ENCODE data around the gene GPD2.

Gene GPD2

GRCh38 chr2:156436497-156437085, 412 bp downstream of the GPD2 start:
- no peak for FAIRE-seq

DNA sequence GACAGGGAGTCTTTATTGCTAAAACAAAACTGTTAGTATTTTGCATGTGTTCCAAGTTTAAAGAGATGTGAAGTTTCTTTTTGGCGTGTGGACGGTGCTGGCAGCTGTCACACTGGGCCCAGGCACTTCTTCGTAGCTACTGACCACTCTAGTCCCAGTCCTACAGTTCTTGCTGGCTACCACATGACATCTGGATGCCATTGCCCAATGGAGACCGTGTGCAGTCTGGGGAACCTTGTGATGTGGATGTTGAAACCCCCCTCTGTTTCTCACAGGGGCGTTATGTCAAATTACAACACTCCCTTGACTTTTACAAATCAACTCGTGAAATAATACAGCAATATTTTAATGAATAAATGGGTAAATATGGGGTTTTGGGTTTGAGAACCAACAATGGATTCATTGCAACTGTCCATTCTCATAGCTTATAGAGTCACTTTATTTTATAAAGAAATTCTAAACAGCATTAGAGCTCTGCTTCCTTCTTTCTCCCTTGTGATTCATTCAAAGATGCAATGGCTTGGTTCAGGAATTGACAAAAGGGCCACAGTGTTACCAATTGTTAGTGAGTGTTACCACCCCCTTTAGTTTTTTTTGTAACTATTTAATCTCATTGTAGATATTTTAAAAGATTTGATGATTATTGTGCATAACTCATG, 1.2 kb downstream of the GPD2 start:
- no peak for FAIRE-seq

DNA sequence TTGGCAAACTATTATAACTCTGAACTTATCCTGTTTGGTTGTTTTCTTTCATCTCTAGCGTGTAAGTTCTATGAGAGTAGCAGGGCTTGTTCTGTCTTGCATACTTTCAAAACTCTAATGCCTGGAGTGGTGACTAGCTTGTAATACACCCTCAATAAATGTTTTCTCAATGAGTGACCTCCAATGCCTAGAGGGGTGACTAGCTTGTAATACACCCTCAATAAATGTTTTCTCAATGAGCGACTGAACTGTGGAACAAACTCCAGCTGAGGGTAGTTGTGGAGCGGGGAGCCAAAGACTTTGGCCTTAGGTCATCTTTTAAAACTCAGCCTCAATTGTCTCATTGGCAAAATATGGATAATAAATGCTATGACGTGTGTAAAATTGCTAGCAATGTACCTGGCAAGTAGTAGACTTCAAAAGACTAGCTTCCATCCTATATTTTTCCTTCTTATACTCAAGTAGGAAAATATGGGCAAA, 1.8 kb downstream of the GPD2 start:
- FAIRE-seq: no peak

DNA sequence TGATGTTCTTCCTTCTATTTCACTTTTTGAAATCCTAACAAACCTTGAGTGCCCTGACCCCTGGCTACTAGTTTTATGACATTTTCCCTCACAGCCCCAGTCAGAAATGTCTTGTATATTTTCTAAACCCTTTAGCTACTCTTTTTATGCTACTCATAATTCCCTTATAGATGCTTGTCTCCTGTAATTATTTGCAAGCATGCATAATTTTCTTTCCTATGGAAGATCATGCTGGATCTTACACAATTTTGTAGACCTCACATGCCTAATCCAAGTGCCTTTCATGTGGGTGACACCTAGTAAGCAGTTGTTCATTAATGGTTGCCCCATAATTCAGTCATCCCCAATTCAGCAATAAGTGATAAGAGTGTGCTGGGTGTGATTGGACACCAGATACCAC, 6.9 kb downstream of the GPD2 start:
- no peak for FAIRE-seq

GRCh38 chr2:156445296-156446220, 9.4 kb downstream of the GPD2 start:
- no peak for FAIRE-seq

DNA sequence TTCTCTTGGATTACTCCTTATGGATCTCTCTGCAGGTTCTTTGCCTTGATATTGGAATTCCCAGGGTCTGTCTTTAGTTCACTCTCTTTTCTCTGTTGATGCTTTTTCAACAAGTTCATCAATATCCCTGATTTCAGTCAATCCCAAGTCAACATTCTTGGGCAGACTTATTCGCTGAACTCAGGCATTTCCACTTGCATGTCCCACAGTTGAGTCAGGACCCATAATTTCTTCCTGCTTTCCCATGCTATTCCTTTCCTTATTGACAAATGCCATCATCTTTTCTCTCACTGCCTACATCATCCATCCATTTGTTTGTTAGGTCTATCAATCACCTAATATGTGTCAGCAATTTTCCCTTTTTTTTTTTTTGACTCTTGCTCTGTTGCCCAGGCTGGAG, 11.6 kb downstream of the GPD2 start:
- FAIRE-seq: no peak

- FAIRE-seq: no peak
These were observed 12.6 kb downstream of the GPD2 start for GRCh38 chr2:156448766-156449165.

DNA sequence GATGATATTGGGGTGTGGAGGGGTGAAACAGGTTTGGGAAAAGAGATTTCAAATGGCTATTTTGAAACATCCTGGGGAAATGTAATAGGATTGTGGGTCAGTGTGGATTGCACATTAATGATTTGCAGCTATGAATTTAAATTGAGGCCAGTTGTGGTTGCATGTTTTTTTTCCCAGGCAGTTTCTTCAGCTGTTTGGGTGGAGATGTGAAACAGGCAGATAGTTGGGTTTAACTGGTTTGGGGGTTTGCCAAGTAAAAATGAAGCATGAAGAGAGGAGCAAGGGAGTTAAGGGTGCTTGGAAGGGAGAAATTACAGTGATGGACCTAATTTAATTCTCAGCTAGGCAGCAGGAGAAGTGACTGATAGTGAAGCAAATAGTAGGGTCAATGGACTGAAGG, 16.8 kb downstream of the GPD2 start:
- FAIRE-seq: no peak

DNA sequence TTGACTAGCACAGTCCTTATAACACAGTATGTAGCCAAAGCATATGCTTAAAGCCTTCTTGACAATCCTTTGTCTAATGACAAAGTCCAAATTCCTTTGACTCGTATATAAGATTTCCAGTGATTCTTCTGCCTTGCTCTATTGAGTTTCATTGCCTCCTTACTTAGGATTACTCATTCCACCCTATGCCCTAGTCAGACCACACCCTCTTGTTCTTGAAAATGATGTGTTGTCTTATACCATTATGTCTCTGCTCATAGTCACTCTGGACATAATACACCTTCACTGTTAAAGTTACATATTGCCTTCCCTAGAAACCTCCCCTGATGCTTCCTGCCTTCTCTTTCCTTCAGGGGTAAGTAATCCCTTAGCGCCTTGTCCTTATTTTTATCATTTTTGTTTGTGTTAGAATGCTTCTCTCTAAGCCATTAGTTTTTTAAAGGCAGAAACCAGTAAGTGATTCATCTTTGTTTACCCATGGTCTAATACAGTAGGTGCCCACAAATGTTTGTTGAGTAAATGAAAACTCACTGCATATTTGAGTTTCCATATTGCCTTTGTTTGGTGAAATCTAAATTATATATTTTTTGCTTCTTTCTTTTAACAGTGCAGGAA, 19.3 kb downstream of the GPD2 start:
- FAIRE-seq: no peak

- no peak for FAIRE-seq
These were observed 20.4 kb downstream of the GPD2 start for GRCh38 chr2:156456616-156457015.

- FAIRE-seq: no peak
These were observed 21.6 kb downstream of the GPD2 start for GRCh38 chr2:156457523-156458517.

DNA sequence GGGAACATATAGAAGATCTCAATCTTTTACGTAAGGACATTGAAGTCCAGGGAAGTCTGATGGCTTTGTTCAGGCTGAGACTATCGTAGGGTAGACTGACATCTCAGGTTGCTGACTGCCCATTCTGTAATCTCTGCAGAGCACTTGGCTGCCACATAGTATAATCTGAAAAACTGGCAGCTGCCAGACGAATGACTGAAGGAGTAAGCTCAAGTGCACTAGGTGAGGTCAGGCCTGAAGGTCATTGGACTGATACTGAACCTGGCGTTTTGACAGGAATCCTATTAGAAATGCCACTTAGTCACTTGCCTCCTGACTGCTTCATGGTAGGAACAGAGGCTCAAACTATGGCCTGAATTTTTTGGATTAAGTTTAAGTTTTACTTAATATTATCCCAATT, 23.5 kb downstream of the GPD2 start:
- no peak for FAIRE-seq

DNA sequence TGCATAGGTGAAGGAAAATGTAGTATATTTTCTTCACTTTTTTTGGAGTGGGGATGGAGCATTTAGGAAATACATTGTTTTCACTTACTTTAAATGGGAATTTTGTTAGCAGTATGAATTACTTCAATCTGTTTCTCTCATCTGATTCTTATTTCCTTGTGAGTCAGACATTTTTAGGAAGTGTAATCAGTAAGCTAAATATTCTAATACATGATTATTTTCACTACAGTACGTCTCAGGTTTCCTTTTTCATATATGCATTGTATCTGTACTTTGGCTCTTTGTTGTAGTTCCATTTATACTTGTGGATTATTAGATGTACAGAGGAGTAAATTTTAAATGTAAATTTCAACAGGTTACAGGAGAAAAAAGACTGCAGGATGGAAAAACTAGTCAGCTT, 27.9 kb downstream of the GPD2 start:
- no peak for FAIRE-seq

- FAIRE-seq: no peak
These were observed 29.4 kb downstream of the GPD2 start for GRCh38 chr2:156465573-156465972.

- no peak for FAIRE-seq
These were observed 30.7 kb downstream of the GPD2 start for GRCh38 chr2:156466739-156467405.

DNA sequence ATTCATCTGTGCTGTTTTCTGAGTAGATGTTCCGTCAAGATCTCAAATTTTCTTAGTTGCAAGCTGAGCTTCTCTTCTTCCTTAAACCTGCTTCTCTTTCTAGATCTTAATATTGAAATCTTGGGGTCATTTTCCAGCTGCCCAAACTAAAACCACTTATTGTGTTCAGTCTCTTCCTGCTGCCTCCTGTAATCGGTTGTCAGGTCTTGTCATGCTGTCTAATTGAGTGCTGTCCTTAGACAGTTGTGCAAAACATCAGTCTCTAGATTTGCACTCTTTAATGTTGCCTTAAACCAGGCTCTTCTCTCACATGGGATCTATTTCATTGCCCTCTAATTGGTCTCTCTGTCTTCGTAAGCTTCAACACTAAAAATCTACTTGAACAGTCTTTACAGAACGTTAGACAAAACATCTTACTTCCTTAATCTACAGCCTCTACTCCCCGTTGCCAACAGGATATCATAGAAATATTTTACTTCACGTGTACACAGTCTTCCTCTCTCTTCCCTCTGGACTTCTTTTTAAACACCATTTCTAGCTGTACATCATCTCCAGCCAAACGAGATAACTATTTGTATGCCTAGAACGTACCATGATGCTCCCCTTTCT, 34.9 kb downstream of the GPD2 start:
- FAIRE-seq: no peak

DNA sequence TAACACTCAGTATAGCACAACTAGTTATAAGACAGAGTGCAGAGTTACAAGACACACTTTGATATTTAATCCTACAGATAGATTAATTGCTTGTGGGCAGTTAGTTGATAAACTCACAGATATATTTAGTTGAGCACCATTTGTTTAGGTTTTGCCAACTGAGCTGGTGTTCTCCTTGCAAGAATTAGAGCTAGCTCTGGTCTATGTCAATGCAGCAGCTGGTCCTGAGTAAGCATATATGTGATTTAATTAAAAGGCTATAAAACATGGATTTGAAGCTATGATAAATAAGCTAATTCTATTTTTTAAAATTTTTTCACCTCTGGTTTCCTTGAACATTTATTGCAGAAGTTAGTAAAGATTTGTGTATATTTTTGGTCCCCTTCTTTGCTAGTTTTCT, 35.6 kb downstream of the GPD2 start:
- FAIRE-seq: no peak

GRCh38 chr2:156472686-156473085, 36.5 kb downstream of the GPD2 start:
- FAIRE-seq: no peak

DNA sequence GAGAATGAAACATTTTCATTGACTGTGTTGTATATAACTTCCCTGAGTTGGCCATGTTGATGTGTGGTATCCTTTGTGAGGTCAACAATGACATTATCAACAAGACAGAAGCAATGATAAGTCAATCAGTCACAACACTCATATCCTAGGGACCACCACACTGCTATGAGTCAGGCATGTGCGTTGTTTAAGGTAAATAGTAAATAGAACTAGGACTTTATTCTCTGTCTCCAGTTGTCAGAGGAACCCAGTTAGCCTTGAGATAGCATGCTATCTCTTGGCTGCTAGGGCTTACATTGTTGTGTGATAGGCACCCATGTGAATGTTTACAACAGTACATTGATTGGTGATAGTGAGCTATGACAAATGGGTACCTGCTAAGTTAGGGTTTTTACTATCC, 37.3 kb downstream of the GPD2 start:
- FAIRE-seq: no peak

GRCh38 chr2:156474401-156474800, 38.2 kb downstream of the GPD2 start:
- FAIRE-seq: no peak

Measured in G401.6 (cell line).